ENCODE measurements around the gene CCDC134. TPM values are rescaled to one million over a fixed set of nuclear protein-coding genes. Genes with fewer than 3 reads are reported as not detected.

The CCDC134 gene
- total RNA-seq, 1 donor from 2014 or later = 11.3 TPM

GRCh38 chr22:41775338-41775737, 25.1 kb upstream of the CCDC134 start:
- Mint-ChIP-seq H3K4me3 (ENCODE audit: unreplicated experiment) (no peak overlapping the region), H3K4me1 (ENCODE audit: low read depth, unreplicated experiment) (peaks cover 5% of the 10 kb centered on the region), H3K9me3 (ENCODE audit: unreplicated experiment) (no peaks in the 10 kb centered on the region), H3K27me3 (ENCODE audit: low read depth, unreplicated experiment) (peaks cover 5% of the 10 kb centered on the region), H3K27ac (ENCODE audit: unreplicated experiment) (no peak overlapping the region), H3K36me3 (ENCODE audit: low read depth, unreplicated experiment) (peaks cover 2% of the 10 kb centered on the region)
- H3K4me1 ChIP-seq (ENCODE audit: insufficient read depth, low read length) = no peaks in the 10 kb centered on the region
- no peak overlapping the region for H3K27ac ChIP-seq (ENCODE audit: low read depth, low read length)
- H3K4me2 ChIP-seq (ENCODE audit: low read length) = no peak overlapping the region
- H3K36me3 ChIP-seq (ENCODE audit: insufficient read depth, low read length) = no peaks in the 10 kb centered on the region
- no peak for TF ChIP-seq EZH2 (IDR thresholded peaks at IDR 0.05; ENCODE audit: insufficient read depth, low read length)
- TF ChIP-seq CTCF (IDR thresholded peaks at IDR 0.05; ENCODE audit: insufficient read depth, low read depth, low read length) = no peak
- no peaks in the 10 kb centered on the region for H4K20me1 ChIP-seq (ENCODE audit: insufficient read depth, low read length)
- no peak overlapping the region for H3K9ac ChIP-seq (ENCODE audit: low read length)
- no peaks in the 10 kb centered on the region for H3K79me2 ChIP-seq (ENCODE audit: insufficient read depth, low read length)
- no peaks in the 10 kb centered on the region for H3K27me3 ChIP-seq (ENCODE audit: insufficient read depth, low read length)
- FAIRE-seq (no peak), DNase-seq (ENCODE audit: low read depth) (no peak)
- no peaks in the 10 kb centered on the region for H3K9me3 ChIP-seq (ENCODE audit: insufficient read depth, low read depth, low read length)
- H2AFZ ChIP-seq (ENCODE audit: low read depth, low read length) = no peak overlapping the region
- H3K4me3 ChIP-seq (ENCODE audit: insufficient read depth, low read depth, low read length) = no peak overlapping the region

GRCh38 chr22:41775976-41776375, 24.5 kb upstream of the CCDC134 start:
- H3K36me3 ChIP-seq (ENCODE audit: insufficient read depth, low read length) = no peaks in the 10 kb centered on the region
- FAIRE-seq (no peak), DNase-seq (ENCODE audit: low read depth) (no peak)
- no peak overlapping the region for H3K4me3 ChIP-seq (ENCODE audit: insufficient read depth, low read depth, low read length)
- Mint-ChIP-seq H3K9me3 (ENCODE audit: unreplicated experiment) (no peaks in the 10 kb centered on the region), H3K36me3 (ENCODE audit: low read depth, unreplicated experiment) (peaks cover 2% of the 10 kb centered on the region), H3K27me3 (ENCODE audit: low read depth, unreplicated experiment) (peaks cover 8% of the 10 kb centered on the region), H3K4me3 (ENCODE audit: unreplicated experiment) (no peak overlapping the region), H3K27ac (ENCODE audit: unreplicated experiment) (no peak overlapping the region), H3K4me1 (ENCODE audit: low read depth, unreplicated experiment) (peaks cover 5% of the 10 kb centered on the region)
- H3K27me3 ChIP-seq (ENCODE audit: insufficient read depth, low read length) = no peaks in the 10 kb centered on the region
- H3K4me1 ChIP-seq (ENCODE audit: insufficient read depth, low read length) = no peaks in the 10 kb centered on the region
- H4K20me1 ChIP-seq (ENCODE audit: insufficient read depth, low read length) = no peaks in the 10 kb centered on the region
- H2AFZ ChIP-seq (ENCODE audit: low read depth, low read length) = peak overlapping the region; percentile 23
- H3K27ac ChIP-seq (ENCODE audit: low read depth, low read length) = no peak overlapping the region
- H3K9me3 ChIP-seq (ENCODE audit: insufficient read depth, low read depth, low read length) = no peaks in the 10 kb centered on the region
- no peak overlapping the region for H3K9ac ChIP-seq (ENCODE audit: low read length)
- H3K4me2 ChIP-seq (ENCODE audit: low read length) = no peak overlapping the region
- no peaks in the 10 kb centered on the region for H3K79me2 ChIP-seq (ENCODE audit: insufficient read depth, low read length)
- TF ChIP-seq CTCF (IDR thresholded peaks at IDR 0.05; ENCODE audit: insufficient read depth, low read depth, low read length) = no peak
- no peak for TF ChIP-seq EZH2 (IDR thresholded peaks at IDR 0.05; ENCODE audit: insufficient read depth, low read length)

GRCh38 chr22:41776381-41776780, 24.1 kb upstream of the CCDC134 start:
- Mint-ChIP-seq H3K27me3 (ENCODE audit: low read depth, unreplicated experiment) (peaks cover 8% of the 10 kb centered on the region), H3K4me3 (ENCODE audit: unreplicated experiment) (peak overlapping the region; percentile 70), H3K4me1 (ENCODE audit: low read depth, unreplicated experiment) (peaks cover 5% of the 10 kb centered on the region), H3K27ac (ENCODE audit: unreplicated experiment) (no peak overlapping the region), H3K36me3 (ENCODE audit: low read depth, unreplicated experiment) (peaks cover 2% of the 10 kb centered on the region), H3K9me3 (ENCODE audit: unreplicated experiment) (no peaks in the 10 kb centered on the region)
- no peaks in the 10 kb centered on the region for H3K27me3 ChIP-seq (ENCODE audit: insufficient read depth, low read length)
- H3K4me3 ChIP-seq (ENCODE audit: insufficient read depth, low read depth, low read length) = no peak overlapping the region
- no peaks in the 10 kb centered on the region for H3K4me1 ChIP-seq (ENCODE audit: insufficient read depth, low read length)
- H3K9me3 ChIP-seq (ENCODE audit: insufficient read depth, low read depth, low read length) = no peaks in the 10 kb centered on the region
- FAIRE-seq = no peak
- no peaks in the 10 kb centered on the region for H3K36me3 ChIP-seq (ENCODE audit: insufficient read depth, low read length)
- H2AFZ ChIP-seq (ENCODE audit: low read depth, low read length) = peak overlapping the region; percentile 23
- no peak for TF ChIP-seq EZH2 (IDR thresholded peaks at IDR 0.05; ENCODE audit: insufficient read depth, low read length)
- TF ChIP-seq CTCF (IDR thresholded peaks at IDR 0.05; ENCODE audit: insufficient read depth, low read depth, low read length) = no peak
- no peaks in the 10 kb centered on the region for H3K79me2 ChIP-seq (ENCODE audit: insufficient read depth, low read length)
- H3K4me2 ChIP-seq (ENCODE audit: low read length) = no peak overlapping the region
- H3K27ac ChIP-seq (ENCODE audit: low read depth, low read length) = no peak overlapping the region
- no peak for DNase-seq (ENCODE audit: low read depth)
- H4K20me1 ChIP-seq (ENCODE audit: insufficient read depth, low read length) = no peaks in the 10 kb centered on the region
- H3K9ac ChIP-seq (ENCODE audit: low read length) = no peak overlapping the region
